MCF 10A (cell line): ENCODE data around the gene SH3BP5. TPM values are rescaled to one million over a fixed set of nuclear protein-coding genes. Genes with fewer than 3 reads are reported as not detected.
"Not testable (repeated sequence)": the region's sequence is repeated elsewhere in the genome, so short reads cannot be mapped to it uniquely, and the experiment has no call there.

Source experiments
- BruUV-seq: library from RNA; stranded (reverse); fragments of 400-500 nt; replicated peaks from 2 replicates; lab custom pipeline; 2021; lab: Mats Ljungman, UMichigan
- CTCF ChIA-PET: fragments of 300-600 bp; sonication (Branson Sonifier 250); formaldehyde crosslinking; extraction: SDS; loops from one replicate; lab custom pipeline; 2021; ENCODE audit warnings: antibody characterized with exemption, inconsistent platforms; lab: Yijun Ruan, JAX
- POLR2A ChIA-PET: fragments of 300-600, 350-650 bp; sonication (Branson Sonifier 250); formaldehyde crosslinking; extraction: SDS; loops from one replicate; lab custom pipeline; 2020; ENCODE audit warnings: antibody characterized with exemption, inconsistent platforms; lab: Yijun Ruan, JAX
- DNase-seq: peaks from one replicate; pipeline ENCODE4 v3.0.0-alpha.2; 2018; ENCODE audit not compliant: unreplicated experiment
- H3K27ac Mint-ChIP-seq: one replicate; pipeline ENCODE4 v1.8.0; 2022; ENCODE audit warnings: mild to moderate bottlenecking, low read depth, mixed read lengths; ENCODE audit not compliant: unreplicated experiment
- H3K27me3 Mint-ChIP-seq: one replicate; pipeline ENCODE4 v1.8.0; 2022; ENCODE audit warnings: mixed read lengths; ENCODE audit not compliant: insufficient read depth, unreplicated experiment
- H3K36me3 Mint-ChIP-seq: one replicate; pipeline ENCODE4 v1.8.0; 2022; ENCODE audit warnings: mild to moderate bottlenecking, moderate library complexity, mixed read lengths; ENCODE audit not compliant: insufficient read depth, unreplicated experiment
- H3K4me1 Mint-ChIP-seq: one replicate; pipeline ENCODE4 v1.8.0; 2022; ENCODE audit warnings: mixed read lengths; ENCODE audit not compliant: insufficient read depth, unreplicated experiment
- H3K4me3 Mint-ChIP-seq: one replicate; pipeline ENCODE4 v1.8.0; 2022; ENCODE audit warnings: mild to moderate bottlenecking, moderate library complexity, mixed read lengths; ENCODE audit not compliant: unreplicated experiment
- H3K9me3 Mint-ChIP-seq: one replicate; pipeline ENCODE4 v1.8.0; 2022; ENCODE audit warnings: mixed read lengths; ENCODE audit not compliant: unreplicated experiment
- CTCF ChIP-seq: fragments of 200-600 bp; IDR thresholded peaks from one replicate; pipeline ENCODE4 v1.8.0; 2022; ENCODE audit warnings: antibody characterized with exemption, mild to moderate bottlenecking; ENCODE audit not compliant: unreplicated experiment
- intact Hi-C: fragments of 100-400 bp; cut with micrococcal nuclease; formaldehyde crosslinking; loops from 2 replicates; pipeline ENCODE4 v1.14.1; 2022
- total RNA-seq: library from RNA; stranded (reverse); gene quantifications from 2 replicates; pipeline ENCODE4 v1.2.3, GENCODE V29; 2022

Gene SH3BP5
- total RNA-seq, 1 experiment from 2014 or later, result 8.8 TPM

- ChIA-PET POLR2A (interaction anchor here (0.6 to 2.7 kb wide), 2 partner anchors 108 to 1017 kb away, joined by 3 to 17 read pairs; no protein-coding TSS in a partner anchor), CTCF (interaction anchor here (1.0 to 7.3 kb wide), 2 partner anchors 107 to 108 kb away, joined by 3 to 183 read pairs; no protein-coding TSS in a partner anchor)
- no peak for TF ChIP-seq CTCF
- Mint-ChIP-seq H3K36me3 (peaks cover 15% of the 10 kb centered on the region), H3K4me3 (no peak overlapping the region), H3K4me1 (no peaks in the 10 kb centered on the region), H3K27me3 (no peaks in the 10 kb centered on the region), H3K9me3 (no peaks in the 10 kb centered on the region), H3K27ac (no peak overlapping the region)
- DNase-seq, result no peak
- intact Hi-C loops, result loop anchor here (10.0 kb wide), 2 partner anchors 171 to 271 kb away; partner anchors contain the start of gene CAPN7
- no TSS peak for BruUV-seq
Observed at GRCh38 chr3:15375461-15376000, 43.1 kb upstream of the SH3BP5 start.

GRCh38 chr3:15372918-15373317 lies 40.5 kb upstream of the SH3BP5 start:
- DNase-seq, result no peak
- no peaks in the 10 kb centered on the region for H3K4me1 Mint-ChIP-seq
- no TSS peak for BruUV-seq
- ChIA-PET POLR2A (no interaction called here), CTCF (interaction anchor here (1.1 to 2.5 kb wide), 2 partner anchors 40 to 105 kb away, joined by 3 to 10 read pairs; partner anchors contain the start of gene SH3BP5)
- no peak for TF ChIP-seq CTCF
- H3K36me3 Mint-ChIP-seq, result peaks cover 9% of the 10 kb centered on the region
- H3K27me3 Mint-ChIP-seq, result no peaks in the 10 kb centered on the region
- intact Hi-C loops, result loop anchor here (10.0 kb wide), 2 partner anchors 168 to 268 kb away; partner anchors contain the start of gene CAPN7
- H3K4me3 Mint-ChIP-seq, result no peak overlapping the region
- no peak overlapping the region for H3K27ac Mint-ChIP-seq
- no peaks in the 10 kb centered on the region for H3K9me3 Mint-ChIP-seq

- H3K27ac Mint-ChIP-seq, result no peak overlapping the region
- H3K4me3 Mint-ChIP-seq, result no peak overlapping the region
- ChIA-PET POLR2A (interaction anchor here (1.8 kb wide), 1 partner anchor 11 kb away, joined by 6 read pairs; no protein-coding TSS in a partner anchor), CTCF (interaction anchor here (0.6 kb wide), 2 partner anchors 159 to 1047 kb away, joined by 3 to 5 read pairs; no protein-coding TSS in a partner anchor)
- peak; percentile 21 for DNase-seq
- H3K9me3 Mint-ChIP-seq, result no peaks in the 10 kb centered on the region
- no TSS peak for BruUV-seq
- peaks cover 16% of the 10 kb centered on the region for H3K4me1 Mint-ChIP-seq
- intact Hi-C loops, result no loop called here
- H3K36me3 Mint-ChIP-seq, result no peaks in the 10 kb centered on the region
- no peaks in the 10 kb centered on the region for H3K27me3 Mint-ChIP-seq
- TF ChIP-seq CTCF, result no peak
Observed at GRCh38 chr3:15368561-15369135, 36.3 kb upstream of the SH3BP5 start.

- peaks cover 18% of the 10 kb centered on the region for H3K4me1 Mint-ChIP-seq
- TF ChIP-seq CTCF, result no peak
- DNase-seq, result peak; percentile 18
- H3K9me3 Mint-ChIP-seq, result no peaks in the 10 kb centered on the region
- CTCF ChIA-PET, result interaction anchor here (0.8 to 1.8 kb wide), 3 partner anchors 11 to 100 kb away, joined by 3 to 10 read pairs (median 4); partner anchors contain the start of gene SH3BP5
- H3K4me3 Mint-ChIP-seq, result no peak overlapping the region
- H3K36me3 Mint-ChIP-seq, result no peaks in the 10 kb centered on the region
- POLR2A ChIA-PET, result interaction anchor here (1.1 kb wide), 1 partner anchor 161 kb away, joined by 3 read pairs; the partner anchor contains the start of gene CAPN7
- no peak overlapping the region for H3K27ac Mint-ChIP-seq
- intact Hi-C loops, result no loop called here
- no TSS peak for BruUV-seq
- no peaks in the 10 kb centered on the region for H3K27me3 Mint-ChIP-seq
Observed at GRCh38 chr3:15367059-15367458, 34.7 kb upstream of the SH3BP5 start.

GRCh38 chr3:15364078-15364477 lies 31.7 kb upstream of the SH3BP5 start:
- H3K27ac Mint-ChIP-seq, H3K36me3 Mint-ChIP-seq, intact Hi-C loops, H3K27me3 Mint-ChIP-seq, H3K9me3 Mint-ChIP-seq, H3K4me3 Mint-ChIP-seq, BruUV-seq: not testable (repeated sequence)
- POLR2A ChIA-PET, result interaction anchor here (0.7 to 1.3 kb wide), 4 partner anchors 10 to 103 kb away, joined by 3 to 6 read pairs (median 4); no protein-coding TSS in a partner anchor
- CTCF ChIA-PET, result interaction anchor here (1.4 kb wide), 1 partner anchor 95 kb away, joined by 6 read pairs; no protein-coding TSS in a partner anchor
- H3K4me1 Mint-ChIP-seq, result peaks cover 32% of the 10 kb centered on the region
- peak; percentile 51 for DNase-seq
